K562 (cell line): Measurements from ENCODE around the gene SMARCB1. TPM values are rescaled to one million over a fixed set of nuclear protein-coding genes. Genes with fewer than 3 reads are reported as not detected.

Experiments
- ARHGAP35 ChIP-seq: fragments of 450-650 bp; IDR thresholded peaks from 2 replicates; pipeline ENCODE4 v1.6.1; 2018; ENCODE audit not compliant: partially characterized antibody
- ATF3 ChIP-seq, 2 experiments: fragments of 450-650 bp in 1 of 2; sonication (generic) in 1 of 2; formaldehyde crosslinking in 1 of 2; IDR thresholded peaks in 1 of 2; conservative IDR thresholded peaks in 1 of 2; 2 replicates each; pipeline versions ENCODE4 v1.6.1 to v1.8.1; 2016 to 2023; ENCODE audit warnings: mild to moderate bottlenecking in 2 of 2, moderate library complexity in 2 of 2, inconsistent platforms in 1 of 2, missing genetic modification reagents in 1 of 2
- HNRNPH1 ChIP-seq: fragments of 200-400 bp; formaldehyde crosslinking; optimal IDR thresholded peaks from 2 replicates; pipeline ENCODE3; 2017; ENCODE audit warnings: low read depth, mild to moderate bottlenecking, low read length, moderate library complexity
- KLF1 ChIP-seq: fragments of 450-650 bp; IDR thresholded peaks from 2 replicates; pipeline ENCODE4 v1.6.1; 2016; ENCODE audit warnings: missing genetic modification characterization, missing compliant biosample characterization
- MNT ChIP-seq, 2 experiments: fragments of 450-650 bp; conservative IDR thresholded peaks; 2 replicates each; pipeline ENCODE4 v1.6.1; 2017; ENCODE audit warnings: mild to moderate bottlenecking in 2 of 2, moderate library complexity in 2 of 2
- SFPQ ChIP-seq: fragments of 200-400 bp; formaldehyde crosslinking; IDR thresholded peaks from 2 replicates; pipeline ENCODE4 v1.6.1; 2017; ENCODE audit warnings: mild to moderate bottlenecking, low read depth, low read length, moderate library complexity
- TCF7L2 ChIP-seq: fragments of 150-350 bp; IDR thresholded peaks from 2 replicates; pipeline ENCODE4 v1.6.1; 2016; ENCODE audit warnings: low read depth, mild to moderate bottlenecking, low read length, moderate library complexity
- ZNF121 ChIP-seq: sonication (generic); formaldehyde crosslinking; conservative IDR thresholded peaks from 2 replicates; pipeline ENCODE4 v1.8.0; 2022; ENCODE audit warnings: missing genetic modification reagents
- ZNF311 ChIP-seq: fragments of 250-450 bp; sonication (Bioruptor Pico); IDR thresholded peaks from 2 replicates; pipeline ENCODE4 v1.4.0; 2020; ENCODE audit warnings: mild to moderate bottlenecking, moderate library complexity
- polyA plus RNA-seq, 8 experiments: library from polyadenylated mRNA; depleted of rRNA in 4 of 8; stranded (reverse) in 5 of 8; unstranded in 3 of 8; fragments of >200 nt; fragmentation: Nextera tagmentation in 2 of 8; fragmentation: Illumina TruSeq in 1 of 8; extraction: Ambion mirVana in 2 of 8; extraction: Trizol in 1 of 8; gene quantifications; 2 replicates each; pipeline versions ENCODE4 v1.2.1 to v1.2.3, GENCODE V29; 2011 to 2014; ENCODE audit warnings: inconsistent platforms in 1 of 8, missing spikeins in 1 of 8
- total RNA-seq, 7 experiments: library from RNA; depleted of rRNA in 6 of 7; stranded (reverse); fragments of >200 nt in 6 of 7; fragmentation: Illumina TruSeq in 2 of 7; extraction: Trizol in 2 of 7; gene quantifications; 2 replicates each; pipeline versions ENCODE4 v1.2.1 to v1.2.3, GENCODE V29; 2011 to 2021; ENCODE audit warnings: low replicate concordance in 1 of 7
- TF ChIP-seq, protein P1 (sequence below): fragments of 450-650 bp; IDR thresholded peaks from 2 replicates; pipeline ENCODE4 v1.6.1; 2017; ENCODE audit warnings: antibody characterized with exemption, mild to moderate bottlenecking
- TF ChIP-seq, protein P2 (sequence below), 2 experiments: fragments of 150-350 bp in 1 of 2; IDR thresholded peaks; 2 replicates each; pipeline ENCODE4 v1.6.1; 2012 to 2016; ENCODE audit warnings: low read depth in 2 of 2, low read length in 2 of 2, mild to moderate bottlenecking in 1 of 2, moderate library complexity in 1 of 2

SMARCB1 gene
- total and polyA plus RNA-seq, 9 of the 15 experiments (the other 6 are each of a cell fraction or from before 2014, with no cell fraction given) = 1.2 to 113 (median 65.4) TPM

GRCh38 chr22:23838681-23839468, 52.1 kb downstream of the SMARCB1 start, which contains the start of gene DERL3 (continued):
- TF ChIP-seq, protein P1, sequence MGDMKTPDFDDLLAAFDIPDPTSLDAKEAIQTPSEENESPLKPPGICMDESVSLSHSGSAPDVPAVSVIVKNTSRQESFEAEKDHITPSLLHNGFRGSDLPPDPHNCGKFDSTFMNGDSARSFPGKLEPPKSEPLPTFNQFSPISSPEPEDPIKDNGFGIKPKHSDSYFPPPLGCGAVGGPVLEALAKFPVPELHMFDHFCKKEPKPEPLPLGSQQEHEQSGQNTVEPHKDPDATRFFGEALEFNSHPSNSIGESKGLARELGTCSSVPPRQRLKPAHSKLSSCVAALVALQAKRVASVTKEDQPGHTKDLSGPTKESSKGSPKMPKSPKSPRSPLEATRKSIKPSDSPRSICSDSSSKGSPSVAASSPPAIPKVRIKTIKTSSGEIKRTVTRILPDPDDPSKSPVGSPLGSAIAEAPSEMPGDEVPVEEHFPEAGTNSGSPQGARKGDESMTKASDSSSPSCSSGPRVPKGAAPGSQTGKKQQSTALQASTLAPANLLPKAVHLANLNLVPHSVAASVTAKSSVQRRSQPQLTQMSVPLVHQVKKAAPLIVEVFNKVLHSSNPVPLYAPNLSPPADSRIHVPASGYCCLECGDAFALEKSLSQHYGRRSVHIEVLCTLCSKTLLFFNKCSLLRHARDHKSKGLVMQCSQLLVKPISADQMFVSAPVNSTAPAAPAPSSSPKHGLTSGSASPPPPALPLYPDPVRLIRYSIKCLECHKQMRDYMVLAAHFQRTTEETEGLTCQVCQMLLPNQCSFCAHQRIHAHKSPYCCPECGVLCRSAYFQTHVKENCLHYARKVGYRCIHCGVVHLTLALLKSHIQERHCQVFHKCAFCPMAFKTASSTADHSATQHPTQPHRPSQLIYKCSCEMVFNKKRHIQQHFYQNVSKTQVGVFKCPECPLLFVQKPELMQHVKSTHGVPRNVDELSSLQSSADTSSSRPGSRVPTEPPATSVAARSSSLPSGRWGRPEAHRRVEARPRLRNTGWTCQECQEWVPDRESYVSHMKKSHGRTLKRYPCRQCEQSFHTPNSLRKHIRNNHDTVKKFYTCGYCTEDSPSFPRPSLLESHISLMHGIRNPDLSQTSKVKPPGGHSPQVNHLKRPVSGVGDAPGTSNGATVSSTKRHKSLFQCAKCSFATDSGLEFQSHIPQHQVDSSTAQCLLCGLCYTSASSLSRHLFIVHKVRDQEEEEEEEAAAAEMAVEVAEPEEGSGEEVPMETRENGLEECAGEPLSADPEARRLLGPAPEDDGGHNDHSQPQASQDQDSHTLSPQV = no peak
- TF ChIP-seq, protein P2, sequence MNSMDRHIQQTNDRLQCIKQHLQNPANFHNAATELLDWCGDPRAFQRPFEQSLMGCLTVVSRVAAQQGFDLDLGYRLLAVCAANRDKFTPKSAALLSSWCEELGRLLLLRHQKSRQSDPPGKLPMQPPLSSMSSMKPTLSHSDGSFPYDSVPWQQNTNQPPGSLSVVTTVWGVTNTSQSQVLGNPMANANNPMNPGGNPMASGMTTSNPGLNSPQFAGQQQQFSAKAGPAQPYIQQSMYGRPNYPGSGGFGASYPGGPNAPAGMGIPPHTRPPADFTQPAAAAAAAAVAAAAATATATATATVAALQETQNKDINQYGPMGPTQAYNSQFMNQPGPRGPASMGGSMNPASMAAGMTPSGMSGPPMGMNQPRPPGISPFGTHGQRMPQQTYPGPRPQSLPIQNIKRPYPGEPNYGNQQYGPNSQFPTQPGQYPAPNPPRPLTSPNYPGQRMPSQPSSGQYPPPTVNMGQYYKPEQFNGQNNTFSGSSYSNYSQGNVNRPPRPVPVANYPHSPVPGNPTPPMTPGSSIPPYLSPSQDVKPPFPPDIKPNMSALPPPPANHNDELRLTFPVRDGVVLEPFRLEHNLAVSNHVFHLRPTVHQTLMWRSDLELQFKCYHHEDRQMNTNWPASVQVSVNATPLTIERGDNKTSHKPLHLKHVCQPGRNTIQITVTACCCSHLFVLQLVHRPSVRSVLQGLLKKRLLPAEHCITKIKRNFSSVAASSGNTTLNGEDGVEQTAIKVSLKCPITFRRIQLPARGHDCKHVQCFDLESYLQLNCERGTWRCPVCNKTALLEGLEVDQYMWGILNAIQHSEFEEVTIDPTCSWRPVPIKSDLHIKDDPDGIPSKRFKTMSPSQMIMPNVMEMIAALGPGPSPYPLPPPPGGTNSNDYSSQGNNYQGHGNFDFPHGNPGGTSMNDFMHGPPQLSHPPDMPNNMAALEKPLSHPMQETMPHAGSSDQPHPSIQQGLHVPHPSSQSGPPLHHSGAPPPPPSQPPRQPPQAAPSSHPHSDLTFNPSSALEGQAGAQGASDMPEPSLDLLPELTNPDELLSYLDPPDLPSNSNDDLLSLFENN (IDR thresholded peaks at IDR 0.05; ENCODE audit: low read depth in 2 of 2, low read length in 2 of 2) = no peak
- no peak for TF ChIP-seq TCF7L2
- TF ChIP-seq ATF3 (IDR thresholded peaks at IDR 0.05) = no peak
- no peak for TF ChIP-seq ATF3 (CRISPR knock-in tag; conservative IDR thresholded peaks at IDR 0.05)
- peak; percentile 100 for TF ChIP-seq MNT (conservative IDR thresholded peaks at IDR 0.05)
- no peak for TF ChIP-seq ZNF311 (CRISPR knock-in tag)
- no peak for TF ChIP-seq ZNF121
- TF ChIP-seq SFPQ = no peak
- no peak for TF ChIP-seq ARHGAP35
- TF ChIP-seq KLF1 = no peak
- TF ChIP-seq HNRNPH1 = no peak
